ENCODE data around the gene TCFL5. TPM values are rescaled to one million over a fixed set of nuclear protein-coding genes. Genes with fewer than 3 reads are reported as not detected.

Gene TCFL5
- total and polyA plus RNA-seq, 3 experiments from 2014 or later, result 1.4 to 6.2 (median 4.6) TPM

DNA sequence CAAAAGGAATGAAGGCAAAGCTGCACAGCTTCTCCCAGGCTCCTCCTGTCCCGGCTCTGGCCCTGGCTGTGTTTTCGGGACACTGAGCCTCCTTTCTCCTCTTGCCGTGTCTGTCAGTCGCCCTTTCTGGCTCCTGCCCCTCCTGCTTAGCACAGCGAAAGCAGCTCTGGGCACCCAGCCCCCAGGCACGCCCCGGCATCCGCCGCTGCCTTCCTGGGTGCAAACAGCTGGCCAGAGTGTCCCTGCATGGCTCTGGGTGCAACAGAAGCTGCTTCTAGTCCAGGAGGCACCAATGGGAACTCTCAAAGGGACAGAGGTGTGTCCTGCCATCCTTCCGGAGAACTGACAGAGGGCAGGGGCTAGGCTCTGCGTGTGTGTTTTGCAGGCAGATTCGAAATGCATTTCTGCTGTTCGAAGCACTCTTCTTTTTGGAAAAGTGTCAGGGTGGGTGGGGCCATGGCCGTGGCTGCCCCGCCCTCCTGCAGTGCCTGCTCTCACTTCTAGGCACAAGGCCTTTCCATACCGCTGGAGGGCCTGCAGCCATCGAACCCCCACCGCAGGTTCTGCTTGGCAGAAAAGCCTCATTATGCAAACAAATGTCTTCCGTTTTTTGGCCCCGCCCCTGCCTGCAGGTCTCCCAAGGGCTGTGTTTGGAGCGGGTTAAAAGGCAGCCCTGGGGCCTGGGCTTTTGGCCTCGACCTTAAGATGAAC, 29.3 kb downstream of the TCFL5 start:
- CTCF ChIA-PET, result interaction anchor here (0.9 kb wide), 1 partner anchor 9 kb away, joined by 3 read pairs; no protein-coding TSS in a partner anchor
- no peak overlapping the region for H3K4me3 ChIP-seq (ENCODE audit: low read length)
- Mint-ChIP-seq H3K27me3 (peaks cover 1 to 5% of the 10 kb centered on the region in 2 donors), H3K9me3 (no peaks in the 10 kb centered on the region), H3K36me3 (no peaks in the 10 kb centered on the region), H3K4me1 (peaks cover 0 to 10% (median 1%) of the 10 kb centered on the region in 3 donors), H3K4me3 (no peak overlapping the region), H3K27ac (no peak overlapping the region)
- no peaks in the 10 kb centered on the region for H3K27me3 ChIP-seq (ENCODE audit: insufficient read depth, low read length, poor library complexity, severe bottlenecking)
- no peak overlapping the region for H3K27ac ChIP-seq (ENCODE audit: low read depth, low read length)
- H3K36me3 ChIP-seq (ENCODE audit: insufficient read depth, low read length), result no peaks in the 10 kb centered on the region
- peak in 1 of 5 donors; percentile 49 for DNase-seq
- H3K4me1 ChIP-seq (ENCODE audit: insufficient read depth, low read length), result no peaks in the 10 kb centered on the region
- POLR2A ChIA-PET, result no interaction called here
- H3K9me3 ChIP-seq (ENCODE audit: low read length), result no peaks in the 10 kb centered on the region

DNA sequence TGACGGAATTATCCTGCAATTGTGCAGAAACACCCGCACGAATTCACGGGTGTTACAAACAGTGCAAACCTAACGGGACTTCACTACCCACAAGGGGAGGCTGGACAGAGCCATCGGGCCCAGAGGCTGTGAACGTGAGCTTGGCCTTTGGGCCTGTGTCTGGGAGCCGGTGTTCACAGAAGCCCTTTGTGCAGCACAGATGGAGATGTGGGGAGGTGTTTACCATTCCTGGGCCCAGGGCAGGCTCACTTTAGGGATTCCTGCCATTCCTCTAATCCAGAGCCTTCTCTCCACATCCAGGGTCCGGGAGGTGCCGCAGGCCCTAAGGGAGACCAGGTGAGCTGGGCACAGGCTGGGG, 29.8 kb downstream of the TCFL5 start:
- Mint-ChIP-seq H3K9me3 (no peaks in the 10 kb centered on the region), H3K4me3 (no peak overlapping the region), H3K27ac (peak overlapping the region in 2 of 8 donors; percentile 37 to 52), H3K27me3 (peaks cover 1 to 5% of the 10 kb centered on the region in 2 donors), H3K36me3 (no peaks in the 10 kb centered on the region), H3K4me1 (peaks cover 0 to 10% (median 1%) of the 10 kb centered on the region in 3 donors)
- H3K27me3 ChIP-seq (ENCODE audit: insufficient read depth, low read length, poor library complexity, severe bottlenecking), result no peaks in the 10 kb centered on the region
- DNase-seq, result peak in 1 of 5 donors; percentile 45
- ChIA-PET POLR2A (no interaction called here), CTCF (interaction anchor here (1.4 kb wide), 1 partner anchor 15 kb away, joined by 3 read pairs; no protein-coding TSS in a partner anchor)
- no peaks in the 10 kb centered on the region for H3K36me3 ChIP-seq (ENCODE audit: insufficient read depth, low read length)
- no peaks in the 10 kb centered on the region for H3K4me1 ChIP-seq (ENCODE audit: insufficient read depth, low read length)
- no peak overlapping the region for H3K4me3 ChIP-seq (ENCODE audit: low read length)
- H3K27ac ChIP-seq (ENCODE audit: low read depth, low read length), result no peak overlapping the region
- H3K9me3 ChIP-seq (ENCODE audit: low read length), result no peaks in the 10 kb centered on the region

DNA sequence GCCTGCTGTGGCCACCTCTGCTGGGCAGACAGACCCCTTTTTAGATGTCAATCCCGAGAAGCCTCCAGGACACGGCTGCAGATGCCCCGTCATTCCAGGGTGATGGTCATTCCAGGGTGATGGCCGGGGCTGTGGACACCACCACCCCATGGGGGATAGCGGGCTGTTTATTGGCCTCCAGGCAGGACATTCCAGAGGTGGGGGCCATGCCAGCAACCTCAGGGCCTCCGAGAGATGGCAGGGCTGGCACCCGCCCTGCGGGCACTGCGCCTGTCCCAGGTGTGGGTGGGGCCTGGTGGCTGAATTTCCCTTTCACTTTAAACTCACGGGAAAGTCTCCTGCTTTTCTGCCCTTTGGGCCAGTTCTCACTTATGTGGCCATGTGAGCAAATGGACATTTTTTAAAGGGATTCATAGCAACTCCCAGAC, 30.2 kb downstream of the TCFL5 start:
- ChIA-PET CTCF (interaction anchor here (1.4 kb wide), 1 partner anchor 16 kb away, joined by 3 read pairs; no protein-coding TSS in a partner anchor), POLR2A (no interaction called here)
- Histone ChIP-seq H3K27ac (ENCODE audit: low read depth, low read length) (no peak overlapping the region), H3K4me1 (ENCODE audit: insufficient read depth, low read length) (no peaks in the 10 kb centered on the region), H3K36me3 (ENCODE audit: insufficient read depth, low read length) (no peaks in the 10 kb centered on the region), H3K27me3 (ENCODE audit: insufficient read depth, low read length, poor library complexity, severe bottlenecking) (no peaks in the 10 kb centered on the region), H3K4me3 (ENCODE audit: low read length) (no peak overlapping the region), H3K9me3 (ENCODE audit: low read length) (no peaks in the 10 kb centered on the region)
- Mint-ChIP-seq H3K4me1 (peaks cover 0 to 10% (median 1%) of the 10 kb centered on the region in 3 donors), H3K9me3 (no peaks in the 10 kb centered on the region), H3K4me3 (no peak overlapping the region), H3K27me3 (peaks cover 1 to 5% of the 10 kb centered on the region in 2 donors), H3K27ac (peak overlapping the region in 1 of 8 donors; percentile 72), H3K36me3 (no peaks in the 10 kb centered on the region)
- DNase-seq, result peak in 1 of 5 donors; percentile 36

DNA sequence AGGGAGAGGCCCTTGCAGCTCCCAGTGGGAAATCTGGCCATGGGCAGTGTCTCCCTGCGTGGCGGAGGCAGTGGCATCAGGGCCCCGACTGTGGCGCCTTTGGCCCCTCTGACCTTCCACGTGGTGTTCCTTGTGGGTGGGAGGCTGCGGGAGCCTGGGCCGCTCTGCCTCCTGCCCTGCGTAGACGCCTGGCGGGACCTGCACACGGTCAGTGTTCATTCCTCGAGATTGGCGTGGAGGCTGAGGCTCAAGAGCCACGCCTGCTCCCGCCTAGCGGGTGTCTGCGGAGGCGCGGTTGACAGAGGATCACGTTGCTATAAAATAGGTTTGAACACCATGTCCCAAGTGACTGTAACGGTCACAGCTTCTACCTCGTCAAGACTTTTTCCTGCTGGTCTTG, 30.8 kb downstream of the TCFL5 start:
- Mint-ChIP-seq H3K36me3 (no peaks in the 10 kb centered on the region), H3K9me3 (no peaks in the 10 kb centered on the region), H3K27me3 (peaks cover 0 to 5% of the 10 kb centered on the region in 2 donors), H3K27ac (no peak overlapping the region), H3K4me1 (peaks cover 0 to 10% (median 1%) of the 10 kb centered on the region in 3 donors), H3K4me3 (no peak overlapping the region)
- peak in 1 of 5 donors; percentile 39 for DNase-seq
- ChIA-PET CTCF (interaction anchor here (1.4 kb wide), 1 partner anchor 16 kb away, joined by 3 read pairs; no protein-coding TSS in a partner anchor), POLR2A (no interaction called here)
- no peak overlapping the region for H3K27ac ChIP-seq (ENCODE audit: low read depth, low read length)
- H3K27me3 ChIP-seq (ENCODE audit: insufficient read depth, low read length, poor library complexity, severe bottlenecking), result no peaks in the 10 kb centered on the region
- no peak overlapping the region for H3K4me3 ChIP-seq (ENCODE audit: low read length)
- no peaks in the 10 kb centered on the region for H3K4me1 ChIP-seq (ENCODE audit: insufficient read depth, low read length)
- no peaks in the 10 kb centered on the region for H3K36me3 ChIP-seq (ENCODE audit: insufficient read depth, low read length)
- no peaks in the 10 kb centered on the region for H3K9me3 ChIP-seq (ENCODE audit: low read length)

DNA sequence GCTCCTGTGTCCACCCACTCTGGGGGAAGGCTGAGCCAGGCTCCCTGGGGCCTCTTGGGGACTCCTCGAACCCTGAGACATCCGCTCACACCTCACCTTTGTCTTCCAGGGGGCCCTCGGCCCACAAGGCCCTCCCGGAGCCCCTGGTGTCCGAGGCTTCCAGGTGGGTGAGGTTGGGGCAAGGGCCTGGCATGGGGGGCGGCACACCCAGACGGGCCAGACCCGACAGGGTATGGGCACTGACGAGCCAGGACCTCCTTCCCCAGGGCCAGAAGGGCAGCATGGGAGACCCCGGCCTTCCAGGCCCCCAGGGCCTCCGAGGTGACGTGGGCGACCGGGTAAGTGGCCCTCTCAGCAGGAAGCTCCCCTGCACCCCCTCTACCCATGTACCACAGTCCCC, 31.4 kb downstream of the TCFL5 start:
- H3K36me3 ChIP-seq (ENCODE audit: insufficient read depth, low read length), result no peaks in the 10 kb centered on the region
- CTCF ChIA-PET, result no interaction called here
- H3K27ac ChIP-seq (ENCODE audit: low read depth, low read length), result no peak overlapping the region
- no peaks in the 10 kb centered on the region for H3K9me3 ChIP-seq (ENCODE audit: low read length)
- no peaks in the 10 kb centered on the region for H3K27me3 ChIP-seq (ENCODE audit: insufficient read depth, low read length, poor library complexity, severe bottlenecking)
- Mint-ChIP-seq H3K4me1 (peaks cover 0 to 10% (median 1%) of the 10 kb centered on the region in 3 donors), H3K36me3 (no peaks in the 10 kb centered on the region), H3K27ac (no peak overlapping the region), H3K27me3 (peaks cover 0 to under 1% of the 10 kb centered on the region in 2 donors), H3K4me3 (no peak overlapping the region), H3K9me3 (no peaks in the 10 kb centered on the region)
- H3K4me3 ChIP-seq (ENCODE audit: low read length), result no peak overlapping the region
- POLR2A ChIA-PET, result no interaction called here
- peak in 1 of 5 donors; percentile 37 for DNase-seq
- H3K4me1 ChIP-seq (ENCODE audit: insufficient read depth, low read length), result no peaks in the 10 kb centered on the region

DNA sequence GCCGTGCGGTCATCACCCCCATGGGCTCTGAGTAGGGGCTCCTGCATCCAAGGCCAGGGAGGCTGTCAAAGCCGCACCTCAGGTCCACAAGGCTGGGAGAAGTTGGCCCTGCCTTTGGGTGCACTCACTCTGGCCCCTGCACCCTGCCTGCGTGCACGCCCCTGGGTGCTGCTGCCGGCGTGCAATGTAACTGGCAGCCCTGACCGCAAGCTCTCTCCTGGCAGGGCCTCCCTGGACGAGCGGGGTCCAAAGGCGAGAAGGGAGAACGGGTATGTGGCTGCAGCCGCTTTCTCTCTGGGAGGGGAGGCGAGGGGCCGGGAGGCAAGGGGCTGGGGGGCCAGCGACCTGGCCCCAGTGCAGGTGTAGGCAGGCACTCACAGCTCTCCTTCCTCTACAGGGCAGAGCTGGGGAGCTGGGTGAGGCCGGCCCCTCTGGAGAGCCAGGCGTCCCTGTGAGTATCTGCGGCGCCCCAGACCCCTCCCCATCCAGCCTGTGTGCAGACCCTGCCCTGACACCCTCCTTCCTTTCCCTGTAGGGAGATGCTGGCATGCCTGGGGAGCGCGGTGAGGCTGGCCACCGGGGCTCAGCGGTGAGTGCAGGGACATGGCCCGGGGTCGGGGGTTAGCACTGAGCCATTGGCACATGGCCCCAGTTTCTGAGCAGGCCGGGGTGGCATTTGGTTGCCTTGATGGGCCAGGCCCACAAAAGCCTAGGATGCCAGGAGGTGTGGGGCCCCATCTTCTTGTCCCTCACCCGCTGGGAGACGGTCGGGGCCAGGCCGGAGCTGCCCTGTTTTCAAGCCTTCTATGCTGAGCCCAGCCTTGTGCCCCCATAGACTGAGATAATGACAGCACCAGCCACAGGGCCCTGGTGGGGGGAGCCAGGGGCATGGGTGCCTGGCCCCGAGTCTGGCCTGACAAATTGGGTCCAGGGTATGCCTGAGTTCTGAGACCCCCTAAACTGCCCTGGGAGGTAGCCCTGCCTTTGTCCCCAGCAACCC, 32.1 kb downstream of the TCFL5 start:
- H3K9me3 ChIP-seq (ENCODE audit: low read length), result no peaks in the 10 kb centered on the region
- POLR2A ChIA-PET, result no interaction called here

DNA sequence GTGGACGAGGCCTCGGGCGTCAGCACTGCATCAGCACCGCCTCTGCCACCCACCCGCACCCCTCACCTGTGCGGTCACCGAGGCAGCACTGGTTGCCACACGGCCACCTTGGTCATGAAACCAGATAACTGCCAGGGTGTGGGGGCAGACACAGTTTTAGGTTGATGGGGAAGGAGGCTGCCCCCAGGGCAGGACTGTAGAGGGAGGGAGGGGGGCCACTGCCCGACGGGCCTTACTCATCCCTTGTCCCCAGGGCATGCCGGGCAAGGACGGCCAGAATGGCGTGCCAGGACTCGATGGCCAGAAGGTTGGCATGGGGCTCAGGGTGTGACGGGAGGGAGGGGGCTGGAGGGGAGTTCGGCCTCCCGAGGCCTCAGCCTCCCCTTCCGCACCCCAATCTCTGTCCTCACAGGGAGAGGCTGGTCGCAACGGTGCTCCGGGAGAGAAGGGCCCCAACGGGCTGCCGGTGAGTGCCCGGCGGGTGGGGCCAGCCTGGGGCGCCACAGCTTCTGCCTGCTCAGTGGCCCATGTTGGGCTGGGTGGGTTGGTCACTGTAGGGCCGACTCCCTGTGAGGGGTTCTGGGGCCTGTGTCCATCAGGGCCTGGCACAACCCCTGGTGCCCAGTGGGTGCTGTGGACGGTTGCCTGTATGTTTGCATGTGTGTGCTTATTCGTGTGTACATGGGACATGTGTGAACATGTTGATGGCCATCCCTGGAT, 33.0 kb downstream of the TCFL5 start:
- Histone ChIP-seq H3K9me3 (ENCODE audit: low read length) (no peaks in the 10 kb centered on the region), H3K4me3 (ENCODE audit: low read length) (no peak overlapping the region), H3K27me3 (ENCODE audit: insufficient read depth, low read length, poor library complexity, severe bottlenecking) (no peaks in the 10 kb centered on the region), H3K4me1 (ENCODE audit: insufficient read depth, low read length) (peaks cover 6% of the 10 kb centered on the region), H3K27ac (ENCODE audit: low read depth, low read length) (no peak overlapping the region), H3K36me3 (ENCODE audit: insufficient read depth, low read length) (no peaks in the 10 kb centered on the region)
- DNase-seq, result no peak
- Mint-ChIP-seq H3K9me3 (no peaks in the 10 kb centered on the region), H3K4me3 (no peak overlapping the region), H3K27ac (no peak overlapping the region), H3K36me3 (no peaks in the 10 kb centered on the region), H3K27me3 (no peaks in the 10 kb centered on the region), H3K4me1 (peaks cover 0 to 15% (median 1%) of the 10 kb centered on the region in 3 donors)
- ChIA-PET POLR2A (no interaction called here), CTCF (no interaction called here)

More for the DNA sequence above, 32.1 kb downstream of the TCFL5 start:
- H3K4me1 Mint-ChIP-seq, result peaks cover 0 to 15% (median 1%) of the 10 kb centered on the region in 3 donors
- no peaks in the 10 kb centered on the region for H3K27me3 Mint-ChIP-seq
- peak in 1 of 5 donors; percentile 28 for DNase-seq
- H3K4me3 ChIP-seq (ENCODE audit: low read length), result no peak overlapping the region
- peak overlapping the region in 1 of 7 donors; percentile 56 for H3K4me3 Mint-ChIP-seq
- H3K27ac Mint-ChIP-seq, result no peak overlapping the region
- CTCF ChIA-PET, result no interaction called here
- no peaks in the 10 kb centered on the region for H3K9me3 Mint-ChIP-seq
- H3K36me3 Mint-ChIP-seq, result no peaks in the 10 kb centered on the region
- H3K36me3 ChIP-seq (ENCODE audit: insufficient read depth, low read length), result no peaks in the 10 kb centered on the region
- H3K27ac ChIP-seq (ENCODE audit: low read depth, low read length), result no peak overlapping the region
- H3K27me3 ChIP-seq (ENCODE audit: insufficient read depth, low read length, poor library complexity, severe bottlenecking), result no peaks in the 10 kb centered on the region
- peaks cover 3% of the 10 kb centered on the region for H3K4me1 ChIP-seq (ENCODE audit: insufficient read depth, low read length)

Measured in CD8-positive, alpha-beta memory T cell (primary cell).